GM12878 (cell line): ENCODE results near the gene ANKHD1.

Source experiments
- GABPA ChIP-seq: IDR thresholded peaks from 2 replicates; pipeline ENCODE4 v1.6.1; 2014; ENCODE audit warnings: antibody characterized with exemption, low read depth, mild to moderate bottlenecking, inconsistent platforms
- JUND ChIP-seq: IDR thresholded peaks from 2 replicates; pipeline ENCODE4 v1.6.1; 2012; ENCODE audit warnings: low read depth, mild to moderate bottlenecking, low read length, improper control_type of control experiment, moderate library complexity

GRCh38 chr5:140566665-140567064, 165.0 kb downstream of the ANKHD1 start:
- no peak for TF ChIP-seq GABPA
- no peak for TF ChIP-seq JUND
